Kidney (tissue), 14 donors: Measurements from ENCODE around the gene PLEKHA6. TPM values are rescaled to one million over a fixed set of nuclear protein-coding genes. Genes with fewer than 3 reads are reported as not detected.

Source experiments
- DNase-seq, 5 donors: peaks; one replicate each; pipeline ENCODE4 v3.0.0-alpha.2; 2013 to 2020
- FAIRE-seq: peaks from 2 replicates; lab custom pipeline; 2012; peaks lifted over from hg19 to GRCh38; lab: Jason Lieb, UNC
- H3K27ac ChIP-seq, 2 donors: one replicate each; pipeline ENCODE4 v1.7.0; 2013; ENCODE audit warnings: low read depth in 2 of 2, low read length in 2 of 2, inconsistent platforms in 1 of 2
- H3K27me3 ChIP-seq: one replicate; pipeline ENCODE4 v1.7.1; 2013; ENCODE audit warnings: low read length, inconsistent platforms; ENCODE audit not compliant: control insufficient read depth, insufficient read depth
- H3K36me3 ChIP-seq, 3 donors: one replicate each; pipeline versions ENCODE4 v1.7.0 to v1.7.1; 2013; ENCODE audit warnings: low read length in 3 of 3, control low read depth in 1 of 3, inconsistent platforms in 1 of 3; ENCODE audit not compliant: insufficient read depth in 3 of 3, control insufficient read depth in 2 of 3
- H3K4me1 ChIP-seq, 3 donors: one replicate each; pipeline versions ENCODE4 v1.7.0 to v1.7.1; 2013; ENCODE audit warnings: low read length in 3 of 3, inconsistent platforms in 1 of 3, low read depth in 1 of 3; ENCODE audit not compliant: control insufficient read depth in 2 of 3, insufficient read depth in 2 of 3
- H3K4me3 ChIP-seq, 3 donors: one replicate each; pipeline versions ENCODE4 v1.7.0 to v1.8.1; 2013; ENCODE audit warnings: low read length in 3 of 3, control low read depth in 1 of 3, inconsistent platforms in 1 of 3
- H3K9ac ChIP-seq, 3 donors: one replicate each; pipeline versions ENCODE4 v1.7.0 to v1.7.1; 2013; ENCODE audit warnings: low read length in 3 of 3, control low read depth in 1 of 3, inconsistent platforms in 1 of 3
- H3K9me3 ChIP-seq, 3 donors: one replicate each; pipeline versions ENCODE4 v1.7.0 to v1.7.1; 2013; ENCODE audit warnings: low read length in 3 of 3, control low read depth in 1 of 3, inconsistent platforms in 1 of 3; ENCODE audit not compliant: control insufficient read depth in 2 of 3, insufficient read depth in 1 of 3
- intact Hi-C: fragments of 100-400 bp; cut with DNase I; formaldehyde crosslinking; loops from one replicate; pipeline ENCODE4 v1.11.1; 2022
- polyA plus RNA-seq: library from polyadenylated mRNA; stranded (reverse); fragments of 350-450 nt; fragmentation: Illumina TruSeq; extraction: RNeasy Lipid Tissue Mini Kit (QIAGEN cat#74804); gene quantifications from one replicate; pipeline ENCODE4 v1.2.3, GENCODE V29; 2014; ENCODE audit warnings: low read depth, low replicate concordance; ENCODE audit not compliant: insufficient read depth
- total RNA-seq: library from RNA; stranded (reverse); fragmentation: NEBNext Ultra II Directional; extraction: Animal tissue kit (Norgen Biotek cat#: 25700); gene quantifications from one replicate; pipeline ENCODE4 v1.2.1, GENCODE V29; 2021
- TF ChIP-seq, protein P1 (sequence below): IDR thresholded peaks from 3 replicates; pipeline ENCODE4 v1.5.1; 2012; ENCODE audit warnings: mild to moderate bottlenecking, moderate library complexity, borderline replicate concordance; ENCODE audit not compliant: insufficient read depth; ENCODE audit errors: extremely low read depth
- donor health status: control.
- donor health status: control.
- donor health status: control.
- donor health status: control.
- donor health status: control.
- donor health status: DM: yes; HTN: yes; CAD: no.
- donor health status: Normal renal cell carcinoma (clear cell type).

The PLEKHA6 gene
- total and polyA plus RNA-seq, 2 donors from 2014 or later, result 17.5 to 65.1 TPM

GRCh38 chr1:204199579-204199978 lies 160.2 kb downstream of the PLEKHA6 start:
- Histone ChIP-seq H3K9ac (no peak overlapping the region), H3K36me3 (no peaks in the 10 kb centered on the region), H3K4me1 (no peaks in the 10 kb centered on the region), H3K9me3 (peaks cover 0 to 3% (median 0%) of the 10 kb centered on the region in 3 donors), H3K27me3 (no peaks in the 10 kb centered on the region), H3K4me3 (no peak overlapping the region), H3K27ac (no peak overlapping the region)
- DNase-seq, result peak in 1 of 5 donors; percentile 24
- FAIRE-seq, result no peak
- TF ChIP-seq, protein P1, sequence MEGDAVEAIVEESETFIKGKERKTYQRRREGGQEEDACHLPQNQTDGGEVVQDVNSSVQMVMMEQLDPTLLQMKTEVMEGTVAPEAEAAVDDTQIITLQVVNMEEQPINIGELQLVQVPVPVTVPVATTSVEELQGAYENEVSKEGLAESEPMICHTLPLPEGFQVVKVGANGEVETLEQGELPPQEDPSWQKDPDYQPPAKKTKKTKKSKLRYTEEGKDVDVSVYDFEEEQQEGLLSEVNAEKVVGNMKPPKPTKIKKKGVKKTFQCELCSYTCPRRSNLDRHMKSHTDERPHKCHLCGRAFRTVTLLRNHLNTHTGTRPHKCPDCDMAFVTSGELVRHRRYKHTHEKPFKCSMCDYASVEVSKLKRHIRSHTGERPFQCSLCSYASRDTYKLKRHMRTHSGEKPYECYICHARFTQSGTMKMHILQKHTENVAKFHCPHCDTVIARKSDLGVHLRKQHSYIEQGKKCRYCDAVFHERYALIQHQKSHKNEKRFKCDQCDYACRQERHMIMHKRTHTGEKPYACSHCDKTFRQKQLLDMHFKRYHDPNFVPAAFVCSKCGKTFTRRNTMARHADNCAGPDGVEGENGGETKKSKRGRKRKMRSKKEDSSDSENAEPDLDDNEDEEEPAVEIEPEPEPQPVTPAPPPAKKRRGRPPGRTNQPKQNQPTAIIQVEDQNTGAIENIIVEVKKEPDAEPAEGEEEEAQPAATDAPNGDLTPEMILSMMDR, result no peak
- intact Hi-C loops, result no loop called here

DNA sequence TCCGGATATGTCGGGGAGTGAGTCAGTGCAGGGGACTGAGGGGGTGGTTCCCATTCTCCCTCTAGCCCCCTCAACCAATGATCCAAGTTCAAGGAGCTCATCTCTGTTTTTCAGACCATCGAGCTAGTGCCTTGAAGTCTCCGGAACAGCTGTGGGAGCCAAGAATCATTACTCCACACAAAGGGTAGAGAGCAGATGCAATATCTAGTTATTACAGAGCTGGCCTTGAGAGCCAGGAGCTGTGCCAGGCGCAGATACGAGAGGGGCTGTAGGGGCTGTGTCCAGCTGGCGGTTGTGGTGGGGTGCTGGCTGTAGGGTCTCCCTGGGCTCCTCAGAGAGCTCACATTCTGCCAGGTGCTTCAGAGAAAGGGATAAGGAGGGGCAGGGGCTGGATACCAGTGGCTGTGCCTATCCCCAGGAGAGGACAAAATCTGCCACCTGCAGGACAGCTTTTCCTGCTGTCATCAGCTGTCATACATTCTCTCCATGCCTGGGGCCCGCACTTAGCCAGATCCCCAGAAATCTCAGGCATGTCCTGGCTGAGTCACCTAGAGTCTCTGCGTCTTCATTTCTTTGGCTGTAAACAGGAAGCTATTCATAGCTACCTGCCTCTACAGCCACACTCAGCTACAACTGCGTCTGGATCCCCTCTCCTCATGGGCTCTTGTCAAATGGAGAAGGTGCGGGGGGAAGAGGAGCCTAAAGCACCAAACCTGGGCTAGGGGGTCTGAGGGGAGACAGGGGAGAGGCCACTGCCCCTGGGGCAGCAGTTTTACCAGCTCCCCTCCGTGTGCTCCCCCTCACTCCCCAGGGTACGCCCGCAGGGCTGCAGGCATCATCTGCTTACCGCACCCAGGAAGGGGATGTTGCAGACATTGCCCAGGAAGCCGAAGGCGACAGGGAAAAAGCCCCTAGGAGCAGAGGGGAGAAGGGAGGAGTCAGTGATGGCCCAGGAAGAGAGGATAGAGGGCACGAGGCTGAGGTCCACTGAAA lies 161.1 kb downstream of the PLEKHA6 start:
- DNase-seq (peak in 1 of 5 donors; percentile 28), FAIRE-seq (no peak)
- no peak overlapping the region for H3K9ac ChIP-seq

DNA sequence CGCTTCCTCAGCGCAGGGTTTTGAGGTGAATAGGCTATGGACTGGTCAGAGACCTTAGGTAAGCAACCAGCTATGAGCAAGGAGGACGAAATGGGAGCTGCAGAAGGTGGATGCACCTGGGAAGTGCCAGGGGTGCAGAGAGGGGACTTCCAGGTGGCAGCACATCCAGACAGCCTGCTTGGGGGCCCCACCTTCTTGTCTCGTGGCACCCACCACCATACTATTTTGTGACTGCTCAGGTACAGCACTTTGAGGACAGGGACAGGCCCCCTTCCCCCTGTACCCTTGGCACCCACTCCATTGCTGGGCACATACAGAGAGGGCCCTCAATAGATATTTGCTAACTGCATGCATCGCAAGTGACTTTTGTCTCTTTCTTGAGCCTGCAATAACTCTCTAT lies 162.7 kb downstream of the PLEKHA6 start:
- Histone ChIP-seq H3K4me1 (no peaks in the 10 kb centered on the region), H3K4me3 (no peak overlapping the region), H3K36me3 (no peaks in the 10 kb centered on the region), H3K9ac (no peak overlapping the region), H3K27ac (no peak overlapping the region), H3K27me3 (no peaks in the 10 kb centered on the region), H3K9me3 (peaks cover 0 to 3% (median 0%) of the 10 kb centered on the region in 3 donors)
- DNase-seq (no peak), FAIRE-seq (no peak)
- intact Hi-C loops, result no loop called here
- TF ChIP-seq, protein P1, result no peak

More for the DNA sequence above, 161.1 kb downstream of the PLEKHA6 start:
- no peaks in the 10 kb centered on the region for H3K4me1 ChIP-seq
- no peak overlapping the region for H3K27ac ChIP-seq
- intact Hi-C loops, result no loop called here
- H3K36me3 ChIP-seq, result no peaks in the 10 kb centered on the region
- TF ChIP-seq, protein P1, result no peak
- no peaks in the 10 kb centered on the region for H3K27me3 ChIP-seq
- H3K9me3 ChIP-seq, result peaks cover 0 to 3% (median 0%) of the 10 kb centered on the region in 3 donors
- H3K4me3 ChIP-seq, result no peak overlapping the region
